HAP-1 (cell line): ENCODE data around the gene GRXCR2.

Experiments
- DNase-seq, 2 experiments: peaks; one replicate each; pipeline ENCODE4 v3.0.0-alpha.2; 2016 to 2020; ENCODE audit warnings: low spot score in 2 of 2
- H3K27me3 ChIP-seq: fragments of 250-450 bp; sonication (Bioruptor Pico); 2 replicates; pipeline ENCODE4 v1.5.1; 2020; ENCODE audit warnings: low read depth, mild to moderate bottlenecking, moderate library complexity
- H3K36me3 ChIP-seq: fragments of 250-450 bp; sonication (Bioruptor Pico); replicated peaks from 2 replicates; pipeline ENCODE4 v1.5.1; 2020; ENCODE audit warnings: mild to moderate bottlenecking
- H3K4me1 ChIP-seq: fragments of 250-450 bp; sonication (Bioruptor Pico); 2 replicates; pipeline ENCODE4 v1.5.1; 2020; ENCODE audit warnings: mild to moderate bottlenecking
- H3K4me3 ChIP-seq: fragments of 250-450 bp; sonication (Bioruptor Pico); 2 replicates; pipeline ENCODE4 v1.5.1; 2020; ENCODE audit warnings: mild to moderate bottlenecking, moderate library complexity
- H3K9me3 ChIP-seq: fragments of 250-450 bp; sonication (Bioruptor Pico); 2 replicates; pipeline ENCODE4 v1.5.1; 2020; ENCODE audit warnings: mild to moderate bottlenecking, moderate library complexity
- in situ Hi-C: fragments of 300-500 bp; cut with MboI; formaldehyde crosslinking; loops from 3 replicates; pipeline ENCODE4 v1.14.3; 2020; ENCODE audit warnings: low sequenced_read_pairs, inconsistent platforms, mixed read lengths

GRXCR2 gene, protein sequence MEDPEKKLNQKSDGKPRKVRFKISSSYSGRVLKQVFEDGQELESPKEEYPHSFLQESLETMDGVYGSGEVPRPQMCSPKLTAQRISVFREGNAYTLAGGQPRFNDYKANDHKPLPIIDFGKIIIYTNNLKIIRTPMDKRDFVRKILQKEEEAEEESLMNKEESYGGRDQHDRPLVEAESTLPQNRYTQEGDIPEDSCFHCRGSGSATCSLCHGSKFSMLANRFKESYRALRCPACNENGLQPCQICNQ

GRCh38 chr5:145872914-145873313 is at the start of gene GRXCR2:
Gene GRXCR2 (minus strand): TSS chr5:145873014. CDS start chr5:145872968, 46 bp downstream.
- Histone ChIP-seq H3K4me1 (no peaks in the 10 kb centered on the region), H3K36me3 (no peaks in the 10 kb centered on the region), H3K9me3 (no peaks in the 10 kb centered on the region), H3K4me3 (no peak within 1 kb of the TSS), H3K27me3 (no peaks in the 10 kb centered on the region; the same call in 1 of the 2 replicates)
- in situ Hi-C loops: no loop called here
- DNase-seq: no peak

- peaks cover 17% of the 10 kb centered on the region for H3K4me1 ChIP-seq
- H3K9me3 ChIP-seq: no peaks in the 10 kb centered on the region
- in situ Hi-C loops: no loop called here
- no peak for DNase-seq
- H3K36me3 ChIP-seq: no peaks in the 10 kb centered on the region
- H3K4me3 ChIP-seq: no peak overlapping the region
- H3K27me3 ChIP-seq: no peaks in the 10 kb centered on the region
These were observed 49.2 kb upstream of the GRXCR2 start for GRCh38 chr5:145922059-145922458.

GRCh38 chr5:145921211-145921610 is 48.4 kb upstream of the GRXCR2 start:
- in situ Hi-C loops: no loop called here
- no peak for DNase-seq

GRCh38 chr5:145920542-145921210 is 47.9 kb upstream of the GRXCR2 start:
- H3K9me3 ChIP-seq: no peaks in the 10 kb centered on the region
- H3K4me3 ChIP-seq: no peak overlapping the region
- in situ Hi-C loops: no loop called here
- H3K27me3 ChIP-seq: no peaks in the 10 kb centered on the region
- DNase-seq: no peak
- no peaks in the 10 kb centered on the region for H3K36me3 ChIP-seq
- peaks cover 16% of the 10 kb centered on the region for H3K4me1 ChIP-seq

More at GRCh38 chr5:145921211-145921610, 48.4 kb upstream of the GRXCR2 start:
- no peaks in the 10 kb centered on the region for H3K36me3 ChIP-seq
- no peak overlapping the region for H3K4me3 ChIP-seq
- H3K9me3 ChIP-seq: no peaks in the 10 kb centered on the region
- H3K4me1 ChIP-seq: peaks cover 17% of the 10 kb centered on the region
- no peaks in the 10 kb centered on the region for H3K27me3 ChIP-seq

- DNase-seq: no peak
- Histone ChIP-seq H3K4me3 (no peak overlapping the region), H3K27me3 (no peaks in the 10 kb centered on the region), H3K4me1 (peaks cover 4% of the 10 kb centered on the region; the same call in 1 of the 2 replicates), H3K9me3 (no peaks in the 10 kb centered on the region), H3K36me3 (no peaks in the 10 kb centered on the region)
- in situ Hi-C loops: no loop called here
These were observed 46.6 kb upstream of the GRXCR2 start for GRCh38 chr5:145919413-145919812.

GRCh38 chr5:145918397-145918796 is 45.6 kb upstream of the GRXCR2 start:
- no peaks in the 10 kb centered on the region for H3K27me3 ChIP-seq
- H3K4me1 ChIP-seq: no peaks in the 10 kb centered on the region
- in situ Hi-C loops: no loop called here
- no peak overlapping the region for H3K4me3 ChIP-seq
- DNase-seq: no peak
- no peaks in the 10 kb centered on the region for H3K9me3 ChIP-seq
- H3K36me3 ChIP-seq: no peaks in the 10 kb centered on the region

- Histone ChIP-seq H3K36me3 (no peaks in the 10 kb centered on the region), H3K4me1 (no peaks in the 10 kb centered on the region), H3K27me3 (no peaks in the 10 kb centered on the region), H3K4me3 (no peak overlapping the region), H3K9me3 (no peaks in the 10 kb centered on the region)
- in situ Hi-C loops: no loop called here
- DNase-seq: no peak
These were observed 44.5 kb upstream of the GRXCR2 start for GRCh38 chr5:145917288-145917687.

DNA sequence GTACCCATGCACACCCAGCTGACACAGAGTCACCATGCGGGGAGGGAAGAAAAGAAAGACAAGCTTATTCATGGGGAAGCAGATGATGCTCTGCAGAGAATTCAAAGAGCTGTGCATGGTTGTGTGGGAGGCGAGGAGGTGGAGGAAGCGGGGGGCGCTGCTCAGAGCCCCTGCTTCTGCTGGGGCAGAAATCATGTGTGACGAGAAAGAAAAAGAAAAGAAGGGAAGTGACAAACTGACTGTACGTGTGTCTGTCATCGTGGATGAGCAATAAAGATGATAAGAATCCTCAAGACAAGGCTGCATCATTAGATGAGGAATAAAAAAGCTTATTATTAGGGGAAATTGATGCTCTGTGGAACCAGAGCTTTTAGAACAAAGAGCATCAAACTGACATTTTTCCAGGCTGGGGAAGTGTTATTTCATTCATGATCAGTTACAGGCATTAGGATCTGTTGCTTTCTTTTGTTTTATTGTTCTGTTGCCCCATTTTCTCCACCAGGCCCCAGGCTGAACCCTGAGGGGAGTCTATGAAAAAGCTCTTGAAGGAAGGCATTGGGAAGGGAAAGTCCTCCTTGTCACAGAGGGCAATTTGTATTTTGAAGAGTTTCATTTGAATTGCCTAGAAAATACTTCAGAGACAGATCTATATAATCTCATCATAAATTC is 43.3 kb upstream of the GRXCR2 start:
- in situ Hi-C loops: no loop called here
- no peak overlapping the region for H3K4me3 ChIP-seq
- H3K36me3 ChIP-seq: no peaks in the 10 kb centered on the region
- no peak for DNase-seq
- H3K4me1 ChIP-seq: no peaks in the 10 kb centered on the region
- no peaks in the 10 kb centered on the region for H3K9me3 ChIP-seq
- no peaks in the 10 kb centered on the region for H3K27me3 ChIP-seq

- in situ Hi-C loops: no loop called here
- H3K4me3 ChIP-seq: no peak overlapping the region
- H3K36me3 ChIP-seq: no peaks in the 10 kb centered on the region
- no peak for DNase-seq
- H3K4me1 ChIP-seq: no peaks in the 10 kb centered on the region
- H3K9me3 ChIP-seq: no peaks in the 10 kb centered on the region
- H3K27me3 ChIP-seq: no peaks in the 10 kb centered on the region
These were observed 40.9 kb upstream of the GRXCR2 start for GRCh38 chr5:145913701-145914100.

- in situ Hi-C loops: no loop called here
These were observed 39.8 kb upstream of the GRXCR2 start for GRCh38 chr5:145912594-145912993.

GRCh38 chr5:145912019-145912418 is 39.2 kb upstream of the GRXCR2 start:
- DNase-seq: no peak
- no peaks in the 10 kb centered on the region for H3K36me3 ChIP-seq
- H3K4me1 ChIP-seq: peaks cover 6% of the 10 kb centered on the region; the same call in 1 of the 2 replicates
- no peaks in the 10 kb centered on the region for H3K9me3 ChIP-seq
- H3K4me3 ChIP-seq: no peak overlapping the region
- H3K27me3 ChIP-seq: no peaks in the 10 kb centered on the region
- in situ Hi-C loops: no loop called here

More at GRCh38 chr5:145912594-145912993, 39.8 kb upstream of the GRXCR2 start:
- no peak for DNase-seq
- Histone ChIP-seq H3K27me3 (no peaks in the 10 kb centered on the region), H3K36me3 (no peaks in the 10 kb centered on the region), H3K9me3 (no peaks in the 10 kb centered on the region), H3K4me3 (no peak overlapping the region), H3K4me1 (peaks cover 6% of the 10 kb centered on the region; the same call in 1 of the 2 replicates)

- H3K36me3 ChIP-seq: no peaks in the 10 kb centered on the region
- H3K27me3 ChIP-seq: no peaks in the 10 kb centered on the region
- DNase-seq: no peak
- no peak overlapping the region for H3K4me3 ChIP-seq
- in situ Hi-C loops: no loop called here
- no peaks in the 10 kb centered on the region for H3K9me3 ChIP-seq
- peaks cover 6% of the 10 kb centered on the region; the same call in 1 of the 2 replicates for H3K4me1 ChIP-seq
These were observed 38.4 kb upstream of the GRXCR2 start for GRCh38 chr5:145911164-145911563.

DNA sequence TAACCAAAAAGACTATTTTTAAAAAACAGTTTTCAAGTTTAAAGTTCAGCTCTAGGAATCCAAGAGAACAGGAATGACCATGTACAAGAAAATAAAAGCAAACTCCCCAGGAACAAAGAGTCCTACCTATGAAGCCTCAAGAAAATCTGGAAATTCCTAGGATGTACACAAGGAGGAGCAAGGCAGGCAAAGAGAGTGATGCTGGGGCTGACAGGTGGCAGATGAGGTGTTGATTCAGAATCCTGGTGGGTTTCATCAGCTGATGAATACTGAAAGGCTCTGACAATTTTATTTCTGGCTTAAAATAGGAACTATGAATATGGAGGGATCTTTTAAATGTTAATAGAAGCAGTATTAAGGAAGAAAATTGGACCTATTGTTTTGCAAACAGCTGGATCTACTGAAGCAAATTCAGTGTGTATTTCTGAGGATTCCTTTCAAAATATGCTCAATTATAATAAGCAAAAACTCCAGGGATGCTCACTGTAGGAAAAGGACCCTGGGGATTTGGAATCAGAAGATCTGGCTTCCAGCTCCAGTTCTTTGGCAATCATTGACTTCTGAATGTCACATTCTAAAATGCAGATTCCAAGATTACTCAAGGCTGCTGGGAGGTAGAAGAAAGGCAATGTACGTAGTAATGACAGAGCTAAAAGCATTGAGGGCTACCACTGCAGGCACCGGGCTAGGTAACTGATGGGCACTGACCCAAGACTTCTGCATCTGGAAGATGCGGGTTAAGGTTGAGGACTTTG is 35.6 kb upstream of the GRXCR2 start:
- in situ Hi-C loops: no loop called here

More for the DNA sequence above, 35.6 kb upstream of the GRXCR2 start:
- Histone ChIP-seq H3K4me1 (peaks cover 6% of the 10 kb centered on the region; the same call in 1 of the 2 replicates), H3K27me3 (no peaks in the 10 kb centered on the region), H3K36me3 (no peaks in the 10 kb centered on the region), H3K4me3 (no peak overlapping the region), H3K9me3 (no peaks in the 10 kb centered on the region)
- DNase-seq: no peak
